Neural cell (in vitro differentiated cells): ENCODE data around the gene SLC25A47. TPM values are rescaled to one million over a fixed set of nuclear protein-coding genes. Genes with fewer than 3 reads are reported as not detected.

Experiments
- H2AFZ ChIP-seq: fragments of 200-600, 300-800 bp; sonication (generic), shearing (Covaris generic); 2 replicates; pipeline ENCODE4 v1.6.0; 2014; ENCODE audit warnings: low read depth, mild to moderate bottlenecking, antibody characterized with exemption, low read length, moderate library complexity
- H3F3A ChIP-seq: fragments of 200-600 bp; shearing (Covaris generic); 2 replicates; pipeline ENCODE4 v1.6.1; 2016; ENCODE audit warnings: mild to moderate bottlenecking, moderate library complexity, mixed read lengths, antibody characterized with exemption, low read length; ENCODE audit not compliant: insufficient read depth, poor library complexity, severe bottlenecking
- H3K27ac ChIP-seq: fragments of 200-600, 300-800 bp; sonication (generic), shearing (Covaris generic); 2 replicates; pipeline ENCODE4 v1.5.1; 2014; ENCODE audit warnings: mild to moderate bottlenecking, low read length, moderate library complexity
- H3K27me3 ChIP-seq: fragments of 300-800, 200-600 bp; sonication (generic), shearing (Covaris generic); 2 replicates; pipeline ENCODE4 v1.6.0; 2014; ENCODE audit warnings: mild to moderate bottlenecking, low read depth, low read length, moderate library complexity; ENCODE audit not compliant: insufficient read depth
- H3K36me3 ChIP-seq: fragments of 300-800, 200-600 bp; sonication (generic), shearing (Covaris generic); 2 replicates; pipeline ENCODE4 v1.5.1; 2014; ENCODE audit warnings: mild to moderate bottlenecking, antibody characterized with exemption, low read length, moderate library complexity; ENCODE audit not compliant: insufficient read depth
- H3K4me2 ChIP-seq: fragments of 300-800, 200-600 bp; sonication (generic), shearing (Covaris generic); 2 replicates; pipeline ENCODE4 v1.6.0; 2014; ENCODE audit warnings: mild to moderate bottlenecking, low read length
- H3K4me3 ChIP-seq: fragments of 300-800, 200-600 bp; sonication (generic), shearing (Covaris generic); 2 replicates; pipeline ENCODE4 v1.5.1; 2014; ENCODE audit warnings: mild to moderate bottlenecking, low read length, moderate library complexity
- H3K79me2 ChIP-seq: fragments of 200-600 bp; shearing (Covaris generic); replicated peaks from 2 replicates; pipeline ENCODE4 v1.6.0; 2014; ENCODE audit warnings: mild to moderate bottlenecking, low read length, moderate library complexity; ENCODE audit not compliant: insufficient read depth
- H3K9ac ChIP-seq: fragments of 300-800, 200-600 bp; sonication (generic), shearing (Covaris generic); 2 replicates; pipeline ENCODE4 v1.6.1; 2016; ENCODE audit warnings: mild to moderate bottlenecking, low read length, mixed read lengths
- H3K9me2 ChIP-seq: fragments of 200-600 bp; shearing (Covaris generic); 2 replicates; pipeline ENCODE4 v1.6.1; 2016; ENCODE audit warnings: mild to moderate bottlenecking, low read length, mixed read lengths; ENCODE audit not compliant: insufficient read depth
- H3K9me3 ChIP-seq: fragments of 200-600, 300-800 bp; sonication (generic), shearing (Covaris generic); 2 replicates; pipeline ENCODE4 v1.6.1; 2016; ENCODE audit warnings: mild to moderate bottlenecking, mixed run types, low read length, moderate library complexity, mixed read lengths
- H4K20me1 ChIP-seq: fragments of 200-600 bp; shearing (Covaris generic); 2 replicates; pipeline ENCODE4 v1.6.1; 2016; ENCODE audit warnings: mild to moderate bottlenecking, mixed run types; ENCODE audit not compliant: insufficient read depth
- CTCF ChIP-seq: fragments of 450-650 bp; IDR thresholded peaks from 2 replicates; pipeline ENCODE4 v1.5.1; 2014; ENCODE audit warnings: antibody characterized with exemption, mild to moderate bottlenecking, moderate library complexity; ENCODE audit not compliant: poor library complexity, severe bottlenecking
- EP300 ChIP-seq: fragments of 450-650 bp; conservative IDR thresholded peaks from 2 replicates; pipeline ENCODE4 v1.6.1; 2014; ENCODE audit warnings: antibody characterized with exemption, mild to moderate bottlenecking, moderate library complexity; ENCODE audit not compliant: poor library complexity, severe bottlenecking
- EZH2 ChIP-seq: fragments of 200-600, 300-800 bp; shearing (Covaris generic), sonication (generic); IDR thresholded peaks from 2 replicates; pipeline ENCODE4 v1.6.1; 2014; ENCODE audit warnings: antibody characterized with exemption, low read length, borderline replicate concordance, mild to moderate bottlenecking; ENCODE audit not compliant: insufficient read depth, poor library complexity, severe bottlenecking
- MXI1 ChIP-seq: fragments of 450-650 bp; conservative IDR thresholded peaks from 2 replicates; pipeline ENCODE4 v1.6.1; 2014; ENCODE audit warnings: antibody characterized with exemption, mild to moderate bottlenecking; ENCODE audit not compliant: poor library complexity, severe bottlenecking
- POLR2AphosphoS5 ChIP-seq: IDR thresholded peaks from 2 replicates; pipeline ENCODE4 v1.6.1; 2012
- RAD21 ChIP-seq: fragments of 450-650 bp; conservative IDR thresholded peaks from 2 replicates; pipeline ENCODE4 v1.6.1; 2014; ENCODE audit warnings: antibody characterized with exemption, mild to moderate bottlenecking, moderate library complexity
- REST ChIP-seq: IDR thresholded peaks from 2 replicates; pipeline ENCODE4 v1.6.1; 2012; ENCODE audit warnings: borderline replicate concordance
- SMC3 ChIP-seq: fragments of 450-650 bp; conservative IDR thresholded peaks from 2 replicates; pipeline ENCODE4 v1.6.1; 2014; ENCODE audit warnings: antibody characterized with exemption, mild to moderate bottlenecking, moderate library complexity; ENCODE audit not compliant: poor library complexity
- TAF1 ChIP-seq: IDR thresholded peaks from 2 replicates; pipeline ENCODE4 v1.6.1; 2012; ENCODE audit warnings: low read depth
- polyA plus RNA-seq: library from polyadenylated mRNA; depleted of rRNA; stranded (reverse); fragments of >200 nt; gene quantifications from 2 replicates; pipeline ENCODE4 v1.2.3, GENCODE V29; 2014

SLC25A47 gene
- polyA plus RNA-seq, 1 donor from 2014 or later: not detected

- Histone ChIP-seq H2AFZ (no peak overlapping the region), H3K79me2 (no peaks in the 10 kb centered on the region), H3K27ac (no peak overlapping the region), H3K27me3 (no peaks in the 10 kb centered on the region), H3K4me3 (no peak overlapping the region), H3K9ac (no peak overlapping the region), H3F3A (no peaks in the 10 kb centered on the region), H3K9me3 (no peaks in the 10 kb centered on the region), H3K36me3 (no peaks in the 10 kb centered on the region), H3K9me2 (no peaks in the 10 kb centered on the region), H4K20me1 (no peaks in the 10 kb centered on the region), H3K4me2 (no peak overlapping the region)
- no peak for TF ChIP-seq MXI1
- no peak for TF ChIP-seq EZH2
- no peak for TF ChIP-seq EP300
- no peak for TF ChIP-seq RAD21
- no peak for TF ChIP-seq SMC3
- TF ChIP-seq REST: no peak
- TF ChIP-seq CTCF: no peak
- no peak for TF ChIP-seq TAF1
- no peak for TF ChIP-seq POLR2AphosphoS5
Measured at GRCh38 chr14:100345711-100346110, 22.6 kb downstream of the SLC25A47 start.

- Histone ChIP-seq H3F3A (no peaks in the 10 kb centered on the region), H3K36me3 (no peaks in the 10 kb centered on the region), H4K20me1 (no peaks in the 10 kb centered on the region), H3K4me2 (no peak overlapping the region), H3K27me3 (no peaks in the 10 kb centered on the region), H3K9ac (no peak overlapping the region), H3K4me3 (no peak overlapping the region), H3K9me2 (no peaks in the 10 kb centered on the region), H3K79me2 (no peaks in the 10 kb centered on the region), H3K27ac (no peak overlapping the region), H2AFZ (no peak overlapping the region), H3K9me3 (no peaks in the 10 kb centered on the region)
- TF ChIP-seq REST (no peak), TAF1 (no peak), SMC3 (no peak), CTCF (no peak), EP300 (no peak), POLR2AphosphoS5 (no peak), EZH2 (no peak), MXI1 (no peak), RAD21 (no peak)
Measured at GRCh38 chr14:100346306-100347091, 23.4 kb downstream of the SLC25A47 start.
